Central memory CD4-positive, alpha-beta T cell (primary cell): ENCODE results near the gene CLIC3.

Source experiments
- DNase-seq: peaks from one replicate; pipeline ENCODE4 v3.0.0; 2022

Gene CLIC3

GRCh38 chr9:137030538-137031527 is 34.5 kb upstream of the CLIC3 start:
- no peak for DNase-seq

- DNase-seq: no peak
These were observed 33.6 kb upstream of the CLIC3 start for GRCh38 chr9:137030006-137030405.

- DNase-seq: peak; percentile 56
These were observed 32.9 kb upstream of the CLIC3 start for GRCh38 chr9:137029058-137029936.

GRCh38 chr9:137028263-137029057 is 32.1 kb upstream of the CLIC3 start:
- DNase-seq: peak; percentile 64

GRCh38 chr9:137027369-137028262 is 31.2 kb upstream of the CLIC3 start, which contains the start of gene ABCA2:
TSS of gene ABCA2 (minus strand) at chr9:137028237. CDS start at chr9:137028140, 97 bp downstream.
- no peak for DNase-seq

GRCh38 chr9:137026828-137027227 is 30.5 kb upstream of the CLIC3 start:
- DNase-seq: no peak

- no peak for DNase-seq
These were observed 30.0 kb upstream of the CLIC3 start for GRCh38 chr9:137026384-137026783.

DNA sequence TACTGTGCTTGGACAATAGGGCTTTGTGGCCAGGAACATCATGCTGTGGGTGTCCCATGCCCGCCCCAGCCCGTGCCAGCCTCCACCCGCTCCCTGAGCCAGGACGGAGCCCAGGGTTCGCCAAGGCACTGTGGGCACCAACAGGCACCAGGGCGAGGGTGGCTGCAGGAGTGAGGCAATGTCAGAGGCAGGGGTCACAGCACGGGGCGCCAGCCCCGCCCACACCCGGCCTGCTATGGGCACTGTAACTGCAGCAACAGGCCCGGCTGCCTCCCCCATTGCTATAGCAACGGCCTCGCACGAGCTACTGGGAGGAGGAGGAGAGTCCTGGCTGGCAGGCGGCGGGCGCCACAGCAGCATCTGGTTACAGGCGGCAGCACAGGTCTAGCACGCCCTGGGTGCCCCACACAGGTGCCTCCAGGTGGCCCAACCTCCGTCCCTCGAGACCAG is 29.2 kb upstream of the CLIC3 start:
- DNase-seq: no peak

DNA sequence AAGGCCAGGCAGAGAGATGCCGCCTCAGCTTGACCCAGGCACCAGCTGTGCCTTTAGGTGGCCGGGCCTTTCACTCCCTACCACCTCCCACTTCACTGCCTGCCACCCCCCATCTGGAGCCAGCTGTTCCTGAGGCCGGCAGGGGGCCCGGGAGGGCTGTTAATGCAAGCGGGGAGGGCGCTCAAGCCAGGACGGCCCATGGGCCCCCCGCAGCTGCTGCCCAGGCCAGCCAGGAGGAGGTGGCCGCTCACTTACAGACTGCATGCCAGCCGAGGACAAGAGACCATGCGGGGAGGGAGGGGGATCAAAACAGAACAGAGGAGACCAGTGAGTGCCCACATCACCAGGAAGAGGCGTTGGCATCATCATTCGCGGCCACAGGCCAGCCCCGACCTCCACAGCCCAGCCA is 27.2 kb upstream of the CLIC3 start:
- no peak for DNase-seq

- DNase-seq: no peak
These were observed 26.8 kb upstream of the CLIC3 start for GRCh38 chr9:137023157-137023556.

DNA sequence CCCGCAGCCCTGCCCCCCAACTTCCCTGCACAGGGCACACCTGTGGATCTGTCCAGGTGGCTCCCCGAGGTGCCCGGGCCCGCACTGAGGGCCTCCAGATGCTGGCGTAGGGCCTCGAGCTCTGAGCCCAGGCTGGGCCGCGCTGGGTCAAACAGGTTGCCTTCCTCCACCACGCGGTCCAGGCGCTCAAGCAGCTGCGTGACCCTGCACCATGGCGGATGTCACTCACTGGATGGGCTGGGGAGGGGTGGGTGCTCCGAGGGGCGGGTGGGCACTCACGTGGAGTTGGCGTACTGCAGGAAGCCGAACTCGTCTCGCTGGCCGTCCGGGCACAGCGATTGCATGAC is 26.3 kb upstream of the CLIC3 start:
- DNase-seq: no peak

GRCh38 chr9:137021979-137022661 is 25.8 kb upstream of the CLIC3 start:
- DNase-seq: peak; percentile 58

DNA sequence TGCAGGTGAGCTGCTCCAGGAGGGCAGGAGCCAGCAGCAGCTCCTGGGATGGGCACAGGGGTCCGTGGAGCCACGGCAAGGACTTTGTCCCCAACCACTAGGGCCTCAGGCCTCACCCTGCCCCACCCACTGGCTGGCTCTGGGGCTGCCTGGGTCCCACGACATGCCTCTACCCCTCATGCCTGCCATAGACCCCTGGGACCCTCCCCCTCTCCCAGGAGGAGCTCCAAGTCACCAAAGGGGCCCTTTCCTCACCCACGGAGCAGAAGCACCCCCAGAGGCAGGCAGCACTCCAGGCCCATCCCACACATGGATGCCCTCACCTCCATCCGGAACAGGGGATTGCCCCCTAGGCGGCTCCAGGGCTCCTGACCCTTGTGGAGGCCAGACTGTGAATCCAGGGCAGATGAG is 25.2 kb upstream of the CLIC3 start:
- DNase-seq: no peak

- no peak for DNase-seq
These were observed 24.6 kb upstream of the CLIC3 start for GRCh38 chr9:137020771-137021567.

- DNase-seq: no peak
These were observed 23.7 kb upstream of the CLIC3 start for GRCh38 chr9:137019891-137020683.

- no peak for DNase-seq
These were observed 22.6 kb upstream of the CLIC3 start for GRCh38 chr9:137018761-137019559.

- no peak for DNase-seq
These were observed 21.6 kb upstream of the CLIC3 start for GRCh38 chr9:137017791-137018497.

- DNase-seq: no peak
These were observed 20.7 kb upstream of the CLIC3 start for GRCh38 chr9:137017071-137017470.
